Gastroesophageal sphincter (tissue), 4 donors: ENCODE results near the gene KNOP1. TPM values are rescaled to one million over a fixed set of nuclear protein-coding genes. Genes with fewer than 3 reads are reported as not detected.

Experiments
- ATAC-seq: fragments of 150-250 bp; one replicate; pipeline ENCODE4 v1.9.1; 2016; ENCODE audit warnings: mild to moderate bottlenecking, moderate library complexity
- H3K27ac ChIP-seq, 4 donors: fragments of 200-600 bp; sonication (generic) in 3 of 4; 1 replicate in 3 of 4; 2 replicates in 1 of 4; pipeline ENCODE4 v1.5.1; 2016 to 2019
- H3K27me3 ChIP-seq: fragments of 200-600 bp; sonication (generic); one replicate; pipeline ENCODE4 v1.5.1; 2019
- H3K36me3 ChIP-seq, 2 donors: fragments of 200-600 bp; sonication (generic); one replicate each; pipeline ENCODE4 v1.5.1; 2019; ENCODE audit warnings: control low read depth in 1 of 2
- H3K4me1 ChIP-seq, 3 donors: fragments of 200-600 bp; sonication (generic); 1 replicate in 2 of 3; 2 replicates in 1 of 3; pipeline ENCODE4 v1.5.1; 2016 to 2019; ENCODE audit warnings: control low read depth in 2 of 3
- H3K4me3 ChIP-seq, 2 donors: fragments of 200-600 bp; sonication (generic); one replicate each; pipeline ENCODE4 v1.5.1; 2019; ENCODE audit warnings: mild to moderate bottlenecking in 1 of 2, moderate library complexity in 1 of 2
- H3K9me3 ChIP-seq, 3 donors: fragments of 200-600 bp; sonication (generic); one replicate each; pipeline ENCODE4 v1.5.1; 2017 to 2019; ENCODE audit warnings: control low read depth in 2 of 3
- CTCF ChIP-seq, 4 experiments: fragments of 200-600 bp in 2 of 4; fragments of 450-650 bp in 2 of 4; sonication (generic) in 1 of 4; IDR thresholded peaks; one replicate each; pipeline ENCODE4 v1.5.1; 2017 to 2019; ENCODE audit warnings: antibody characterized with exemption in 4 of 4, mild to moderate bottlenecking in 2 of 4, moderate library complexity in 2 of 4
- EP300 ChIP-seq: sonication (generic); formaldehyde crosslinking; IDR thresholded peaks from one replicate; pipeline ENCODE4 v1.6.1; 2017; ENCODE audit warnings: antibody characterized with exemption, mild to moderate bottlenecking
- POLR2A ChIP-seq, 2 donors: fragments of 450-650 bp; IDR thresholded peaks; one replicate each; pipeline ENCODE4 v1.6.1; 2017; ENCODE audit warnings: antibody characterized with exemption in 2 of 2, mild to moderate bottlenecking in 2 of 2, moderate library complexity in 1 of 2
- POLR2AphosphoS5 ChIP-seq: sonication (generic); formaldehyde crosslinking; IDR thresholded peaks from one replicate; pipeline ENCODE4 v1.6.1; 2017; ENCODE audit warnings: antibody characterized with exemption
- WGBS, 2 donors: methylation state at CpG; one replicate each; pipeline ENCODE4 v1.1.5; 2018; ENCODE audit warnings: low coverage in 1 of 2; 5-methylcytosine and 5-hydroxymethylcytosine counted together
- total RNA-seq, 4 donors: library from RNA; depleted of rRNA; stranded (reverse); fragments of >200 nt; gene quantifications; one replicate each; pipeline ENCODE4 v1.1.0, GENCODE V29; 2016

The KNOP1 gene, protein sequence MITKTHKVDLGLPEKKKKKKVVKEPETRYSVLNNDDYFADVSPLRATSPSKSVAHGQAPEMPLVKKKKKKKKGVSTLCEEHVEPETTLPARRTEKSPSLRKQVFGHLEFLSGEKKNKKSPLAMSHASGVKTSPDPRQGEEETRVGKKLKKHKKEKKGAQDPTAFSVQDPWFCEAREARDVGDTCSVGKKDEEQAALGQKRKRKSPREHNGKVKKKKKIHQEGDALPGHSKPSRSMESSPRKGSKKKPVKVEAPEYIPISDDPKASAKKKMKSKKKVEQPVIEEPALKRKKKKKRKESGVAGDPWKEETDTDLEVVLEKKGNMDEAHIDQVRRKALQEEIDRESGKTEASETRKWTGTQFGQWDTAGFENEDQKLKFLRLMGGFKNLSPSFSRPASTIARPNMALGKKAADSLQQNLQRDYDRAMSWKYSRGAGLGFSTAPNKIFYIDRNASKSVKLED
- 10 to 100 TPM in 3 of 4 donors, 1 to 10 TPM in 1; 6.9 to 14.5 (median 11.9) TPM for total RNA-seq

GRCh38 chr16:19717741-19718623 is at the start of gene KNOP1, which contains the start of gene IQCK:
Gene KNOP1 (minus strand): TSS chr16:19718227. CDS start chr16:19715035, 3,192 bp downstream.
Gene IQCK (plus strand): TSS chr16:19718271. CDS start chr16:19718307, 36 bp downstream.
- Histone ChIP-seq H3K9me3 (no peaks in the 10 kb centered on the region), H3K4me1 (peaks cover 0 to 42% (median 10%) of the 10 kb centered on the region in 3 donors), H3K36me3 (peaks cover 0 to 18% of the 10 kb centered on the region in 2 donors), H3K27ac (peak within 1 kb of the TSS; percentile 67 to 91 (median 83)), H3K4me3 (peak within 1 kb of the TSS; percentile 82 to 86), H3K27me3 (no peaks in the 10 kb centered on the region)
- no CpG with 5 or more reads among the region's 88 CpGs for WGBS, 2 donors
- TF ChIP-seq CTCF (IDR thresholded peaks at IDR 0.05), result peak in 2 of 4 experiments; percentile 22 to 29
- peak; percentile 57 for TF ChIP-seq POLR2A (IDR thresholded peaks at IDR 0.05)
- peak; percentile 87 for TF ChIP-seq POLR2AphosphoS5
- no peak for TF ChIP-seq EP300
- ATAC-seq, result peak; percentile 97

DNA sequence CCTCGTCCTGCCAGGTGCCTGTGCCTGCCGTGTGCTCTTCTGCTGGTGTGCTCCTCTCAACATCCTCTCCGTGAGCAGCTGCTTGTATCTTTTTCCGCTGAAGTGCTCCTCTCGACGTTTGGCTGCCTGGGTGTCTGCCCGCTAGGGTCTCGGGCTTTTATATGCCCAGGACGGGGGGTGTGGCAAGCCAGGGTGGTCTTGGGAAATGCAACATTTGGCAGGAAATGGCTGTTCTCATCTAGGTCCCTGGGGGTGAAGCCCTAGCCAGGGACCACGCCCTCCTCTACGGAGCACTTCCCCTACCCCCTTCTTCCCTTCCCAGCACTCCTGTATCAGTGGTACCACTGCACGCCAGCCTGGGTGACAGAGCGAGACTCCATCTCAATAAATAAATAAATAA is 49.5 kb upstream of the KNOP1 start:
- H3K27ac ChIP-seq, result no peak overlapping the region
- no peak for ATAC-seq
- no peaks in the 10 kb centered on the region for H3K27me3 ChIP-seq
- H3K4me3 ChIP-seq, result no peak overlapping the region
- TF ChIP-seq EP300, result no peak
- TF ChIP-seq POLR2AphosphoS5, result no peak
- no peak for TF ChIP-seq POLR2A (IDR thresholded peaks at IDR 0.05)
- TF ChIP-seq CTCF (IDR thresholded peaks at IDR 0.05), result no peak
- H3K36me3 ChIP-seq, result no peaks in the 10 kb centered on the region
- peaks cover 0 to 16% (median 0%) of the 10 kb centered on the region in 3 donors for H3K4me1 ChIP-seq
- WGBS, 2 donors, result 93 to 100% methylated on average over 1 to 6 of the region's 13 CpGs
- H3K9me3 ChIP-seq, result no peaks in the 10 kb centered on the region

GRCh38 chr16:19766988-19767387 is 49.0 kb upstream of the KNOP1 start:
- H3K27ac ChIP-seq, result peak overlapping the region in 1 of 4 donors; percentile 1
- WGBS, 2 donors, result 81 to 85% methylated on average over 4 of the region's 9 CpGs

GRCh38 chr16:19766554-19766884 is 48.5 kb upstream of the KNOP1 start:
- ATAC-seq, result no peak
- Histone ChIP-seq H3K4me1 (peaks cover 0 to 16% (median 0%) of the 10 kb centered on the region in 3 donors), H3K9me3 (no peaks in the 10 kb centered on the region), H3K36me3 (no peaks in the 10 kb centered on the region), H3K27ac (peak overlapping the region in 1 of 4 donors; percentile 1), H3K27me3 (no peaks in the 10 kb centered on the region), H3K4me3 (no peak overlapping the region)
- 76 to 80% methylated on average over 2 to 3 of the region's 3 CpGs for WGBS, 2 donors
- no peak for TF ChIP-seq POLR2AphosphoS5
- TF ChIP-seq POLR2A (IDR thresholded peaks at IDR 0.05), result no peak
- no peak for TF ChIP-seq EP300
- no peak for TF ChIP-seq CTCF (IDR thresholded peaks at IDR 0.05)

More at GRCh38 chr16:19766988-19767387, 49.0 kb upstream of the KNOP1 start:
- TF ChIP-seq POLR2AphosphoS5 (no peak), POLR2A (IDR thresholded peaks at IDR 0.05) (no peak), EP300 (no peak), CTCF (IDR thresholded peaks at IDR 0.05) (no peak)
- H3K36me3 ChIP-seq, result no peaks in the 10 kb centered on the region
- ATAC-seq, result no peak
- no peaks in the 10 kb centered on the region for H3K9me3 ChIP-seq
- peaks cover 0 to 16% (median 0%) of the 10 kb centered on the region in 3 donors for H3K4me1 ChIP-seq
- H3K27me3 ChIP-seq, result no peaks in the 10 kb centered on the region
- H3K4me3 ChIP-seq, result no peak overlapping the region
